ENCODE data around the gene DNAAF5. TPM values are rescaled to one million over a fixed set of nuclear protein-coding genes. Genes with fewer than 3 reads are reported as not detected.

The DNAAF5 gene
- total RNA-seq, 2 donors from 2014 or later = 17.9 to 46.5 TPM

- Histone ChIP-seq H3K36me3 (replicated peaks in 1 of 2; ENCODE audit: insufficient read depth in 1 of 2, low read depth in 2 of 2) (peaks cover 0 to 9% of the 10 kb centered on the region in 2 donors), H3K4me3 (no peak overlapping the region), H3K27ac (no peak overlapping the region), H3K27me3 (no peaks in the 10 kb centered on the region), H3K4me1 (no peaks in the 10 kb centered on the region), H3K9me3 (no peaks in the 10 kb centered on the region)
- DNase-seq (no peak), ATAC-seq (no peak)
- intact Hi-C loops (cut with DNase I) = loop anchor here (5.0 kb wide), 1 partner anchor 92 kb away; no protein-coding TSS in a partner anchor
- TF ChIP-seq CTCF (IDR thresholded peaks at IDR 0.05) = no peak
- no peak for TF ChIP-seq POLR2A (IDR thresholded peaks at IDR 0.05)
- WGBS, 2 donors = 87 to 91% methylated on average over 10 of the region's 10 CpGs
These were observed 54.0 kb downstream of the DNAAF5 start for GRCh38 chr7:780516-780915.

- ATAC-seq = no peak
- Histone ChIP-seq H3K27ac (no peak overlapping the region), H3K27me3 (no peaks in the 10 kb centered on the region), H3K4me3 (no peak overlapping the region), H3K36me3 (replicated peaks in 1 of 2; ENCODE audit: insufficient read depth in 1 of 2, low read depth in 2 of 2) (peaks cover 0 to 9% of the 10 kb centered on the region in 2 donors), H3K9me3 (no peaks in the 10 kb centered on the region), H3K4me1 (no peaks in the 10 kb centered on the region)
- TF ChIP-seq POLR2A (IDR thresholded peaks at IDR 0.05) (no peak), CTCF (IDR thresholded peaks at IDR 0.05) (no peak)
- 86 to 88% methylated on average over 23 of the region's 23 CpGs for WGBS, 2 donors
- no peak for DNase-seq
- intact Hi-C loops (cut with DNase I) = loop anchor here (5.0 kb wide), 1 partner anchor 91 kb away; no protein-coding TSS in a partner anchor
These were observed 54.8 kb downstream of the DNAAF5 start for GRCh38 chr7:781186-781849.

GRCh38 chr7:781936-782529 is 55.5 kb downstream of the DNAAF5 start:
- DNase-seq = no peak
- Histone ChIP-seq H3K9me3 (no peaks in the 10 kb centered on the region), H3K27me3 (no peaks in the 10 kb centered on the region), H3K27ac (no peak overlapping the region), H3K4me3 (no peak overlapping the region), H3K4me1 (no peaks in the 10 kb centered on the region), H3K36me3 (replicated peaks in 1 of 2; ENCODE audit: insufficient read depth in 1 of 2, low read depth in 2 of 2) (peaks cover 0 to 9% of the 10 kb centered on the region in 2 donors)
- no peak for ATAC-seq
- intact Hi-C loops (cut with DNase I) = loop anchor here (5.0 kb wide), 1 partner anchor 90 kb away; no protein-coding TSS in a partner anchor
- no peak for TF ChIP-seq POLR2A (IDR thresholded peaks at IDR 0.05)
- TF ChIP-seq CTCF (IDR thresholded peaks at IDR 0.05) = no peak
- 91 to 97% methylated on average over 80 of the region's 80 CpGs for WGBS, 2 donors

- no peaks in the 10 kb centered on the region for H3K4me1 ChIP-seq
- no peaks in the 10 kb centered on the region for H3K27me3 ChIP-seq
- no peak overlapping the region for H3K4me3 ChIP-seq
- DNase-seq (no peak), ATAC-seq (no peak)
- H3K27ac ChIP-seq = no peak overlapping the region
- peaks cover 0 to 9% of the 10 kb centered on the region in 2 donors for H3K36me3 ChIP-seq (replicated peaks in 1 of 2; ENCODE audit: insufficient read depth in 1 of 2, low read depth in 2 of 2)
- 91 to 92% methylated on average over 46 to 54 of the region's 56 CpGs for WGBS, 2 donors
- TF ChIP-seq POLR2A (IDR thresholded peaks at IDR 0.05) (no peak), CTCF (IDR thresholded peaks at IDR 0.05) (no peak)
- intact Hi-C loops (cut with DNase I) = loop anchor here (5.0 kb wide), 1 partner anchor 89 kb away; no protein-coding TSS in a partner anchor
- no peaks in the 10 kb centered on the region for H3K9me3 ChIP-seq
These were observed 56.4 kb downstream of the DNAAF5 start for GRCh38 chr7:782718-783449.

Measured in body of pancreas (tissue), 4 donors.